Lung microvascular endothelial cell (primary cell): ENCODE measurements around the gene PTMS. TPM values are rescaled to one million over a fixed set of nuclear protein-coding genes. Genes with fewer than 3 reads are reported as not detected.
"Not testable (repeated sequence)": the region's sequence is repeated elsewhere in the genome, so short reads cannot be mapped to it uniquely, and the experiment has no call there.

Source experiments
- DNase-seq, 2 donors: peaks; one replicate each; pipeline versions ENCODE4 v3.0.0 to v3.0.0-alpha.2; 2010; ENCODE audit warnings: low read depth in 2 of 2
- total RNA-seq: library from RNA; depleted of rRNA; stranded (reverse); fragments of >200 nt; gene quantifications from 2 replicates; pipeline ENCODE4 v1.2.1, GENCODE V29; 2014

PTMS gene, protein sequence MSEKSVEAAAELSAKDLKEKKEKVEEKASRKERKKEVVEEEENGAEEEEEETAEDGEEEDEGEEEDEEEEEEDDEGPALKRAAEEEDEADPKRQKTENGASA
- 45.1 and 56.0 TPM in 2 replicates for total RNA-seq

DNA sequence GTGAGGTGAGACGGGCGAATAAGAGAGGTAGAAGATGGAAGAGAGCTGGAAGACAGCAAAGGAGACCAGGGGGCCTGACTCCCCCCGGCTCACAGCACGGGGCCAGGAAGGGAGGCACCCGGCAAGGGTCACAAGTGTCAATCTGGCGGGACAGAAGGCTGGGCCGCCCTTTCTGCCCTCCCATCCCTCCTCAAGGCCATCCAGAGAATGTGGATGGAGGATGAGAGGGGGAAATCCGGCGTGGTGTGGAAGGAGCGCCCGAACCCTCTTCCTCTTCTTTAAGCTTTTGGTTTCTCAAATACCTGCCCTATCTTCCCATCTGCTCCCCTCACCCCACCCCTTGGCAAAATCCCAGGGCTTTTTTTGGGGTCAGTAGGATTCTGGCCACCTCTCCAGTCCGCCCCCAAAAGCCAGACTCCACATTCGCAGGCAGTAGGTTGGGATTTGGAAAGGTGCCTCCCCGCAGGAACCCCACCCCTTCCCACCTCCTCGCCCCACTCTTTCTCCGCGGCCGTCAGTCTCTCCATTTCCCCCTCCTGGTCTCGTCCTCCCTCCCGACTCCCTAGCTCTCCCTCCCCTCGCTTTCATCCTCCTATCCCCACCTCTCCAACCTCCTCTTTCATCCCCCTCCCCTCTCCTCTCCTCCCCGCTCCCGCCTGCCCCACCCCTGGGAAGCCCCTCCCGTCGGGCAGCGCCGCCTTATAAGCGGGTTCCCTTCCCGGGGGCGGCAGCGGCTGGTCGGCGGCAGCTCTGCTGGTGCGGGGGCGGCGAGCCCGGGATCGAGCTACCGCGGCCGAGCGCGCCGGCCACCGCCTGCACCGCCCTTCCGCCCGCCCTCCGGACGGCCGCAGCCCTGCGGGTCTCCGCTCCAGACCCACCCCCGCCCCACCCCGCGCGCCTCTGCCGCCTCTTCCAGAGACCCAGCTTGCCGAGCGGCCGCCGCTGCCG, at the start of gene PTMS:
PTMS (plus strand) TSS at position 730 of the 948 bp plus-strand sequence. CDS start 343 bp downstream, outside the sequence.
- DNase-seq, result peak; percentile 79 to 92

DNA sequence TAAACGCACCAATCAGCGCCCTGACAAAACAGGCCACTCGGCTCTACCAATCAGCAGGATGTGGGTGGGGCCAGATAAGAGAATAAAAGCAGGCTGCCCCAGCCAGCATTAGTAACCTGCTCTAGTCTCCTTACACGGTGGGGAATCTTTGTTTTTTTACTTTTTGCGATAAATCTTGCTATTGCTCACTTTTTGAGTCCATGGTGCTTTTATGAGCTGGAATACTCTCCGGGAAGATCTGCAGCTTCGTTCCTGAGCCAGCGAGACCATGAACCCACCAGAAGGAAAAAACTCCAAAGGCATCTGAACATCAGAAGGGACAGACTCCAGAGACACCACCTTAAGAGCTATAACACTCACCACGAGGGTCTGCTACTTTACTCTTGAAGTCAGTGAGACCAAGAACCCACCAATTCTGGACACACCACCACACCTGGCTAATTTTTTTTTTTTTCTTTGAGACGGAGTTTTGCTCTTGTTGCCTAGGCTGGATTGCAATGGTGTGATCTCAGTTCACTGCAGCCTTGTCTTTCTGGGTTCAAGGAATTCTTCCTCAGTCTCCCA, 49.2 kb upstream of the PTMS start:
- DNase-seq, result no peak

DNA sequence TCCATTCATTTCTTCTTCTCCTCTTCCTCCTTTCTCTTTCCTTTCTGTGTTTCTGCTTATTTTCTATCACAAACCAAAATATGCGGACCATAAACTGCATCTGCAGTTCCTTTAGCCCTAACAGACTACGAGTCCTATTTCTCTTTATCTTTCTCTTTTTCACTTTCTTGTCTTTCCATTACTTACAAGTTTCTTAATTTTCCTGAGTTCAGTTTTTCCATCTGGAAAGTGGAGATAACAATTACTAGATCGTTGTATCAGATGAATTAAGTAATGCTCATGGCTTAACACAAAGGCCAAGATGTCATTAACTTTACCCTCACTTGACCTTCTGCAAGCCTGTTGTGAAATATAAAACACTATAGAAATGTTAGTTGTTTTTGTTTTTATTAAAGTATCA, 43.3 kb upstream of the PTMS start:
- DNase-seq, result no peak

DNA sequence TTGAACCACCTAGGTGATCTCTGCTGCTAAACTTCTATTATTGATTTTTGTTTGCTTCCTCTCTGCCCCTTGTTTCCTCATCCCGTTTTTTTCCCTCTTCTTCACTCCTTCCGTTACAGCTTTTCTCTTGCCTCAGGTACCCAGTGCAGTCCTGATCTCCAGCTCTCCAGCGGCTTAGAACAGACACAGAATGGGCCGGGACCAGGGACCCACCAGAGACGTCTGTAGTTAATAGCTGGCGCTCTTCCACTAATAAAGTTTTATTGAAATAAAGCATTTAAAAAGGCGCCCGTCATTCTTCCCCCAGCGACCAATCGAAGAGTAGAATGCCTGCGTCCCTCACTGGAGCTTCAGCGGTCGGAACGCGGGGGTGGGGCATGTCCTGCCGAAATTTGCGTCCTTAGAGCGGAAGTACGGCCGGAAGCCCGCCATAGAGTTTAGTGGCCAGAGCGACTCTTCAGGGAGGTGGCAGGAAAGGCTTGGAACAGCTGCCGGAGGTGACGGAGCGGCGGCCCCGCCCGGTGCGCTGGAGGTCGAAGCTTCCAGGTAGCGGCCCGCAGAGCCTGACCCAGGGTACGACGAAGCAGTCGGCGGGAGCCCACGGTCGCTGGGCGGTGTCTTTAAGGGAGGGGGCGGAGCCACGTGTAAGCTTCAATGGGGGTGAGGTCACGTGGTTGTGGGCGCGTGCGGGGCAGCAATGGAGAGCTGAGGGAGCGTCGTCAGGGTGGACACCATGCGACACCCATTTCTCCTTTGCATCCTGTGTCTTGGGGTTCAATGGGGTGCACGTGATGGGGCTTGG, 42.4 kb upstream of the PTMS start, which contains the start of gene COPS7A:
COPS7A (plus strand) TSS at position 440 of the 802 bp plus-strand sequence. CDS start 611 bp downstream, outside the sequence.
- peak; percentile 98 to 100 for DNase-seq

DNA sequence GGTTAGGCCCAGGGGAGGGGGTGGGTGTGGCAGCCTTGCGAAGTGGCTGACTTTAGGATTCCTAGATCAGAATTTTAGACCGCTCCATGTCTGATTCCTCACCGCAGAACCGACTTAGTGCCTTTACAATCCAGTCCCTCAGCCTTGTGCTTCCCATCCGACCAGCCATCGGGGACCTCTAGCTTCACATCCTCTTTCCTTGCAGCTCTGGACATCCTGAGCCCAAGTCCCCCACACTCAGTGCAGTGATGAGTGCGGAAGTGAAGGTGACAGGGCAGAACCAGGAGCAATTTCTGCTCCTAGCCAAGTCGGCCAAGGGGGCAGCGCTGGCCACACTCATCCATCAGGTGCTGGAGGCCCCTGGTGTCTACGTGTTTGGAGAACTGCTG, 41.8 kb upstream of the PTMS start:
- DNase-seq, result peak; percentile 41 to 42

DNA sequence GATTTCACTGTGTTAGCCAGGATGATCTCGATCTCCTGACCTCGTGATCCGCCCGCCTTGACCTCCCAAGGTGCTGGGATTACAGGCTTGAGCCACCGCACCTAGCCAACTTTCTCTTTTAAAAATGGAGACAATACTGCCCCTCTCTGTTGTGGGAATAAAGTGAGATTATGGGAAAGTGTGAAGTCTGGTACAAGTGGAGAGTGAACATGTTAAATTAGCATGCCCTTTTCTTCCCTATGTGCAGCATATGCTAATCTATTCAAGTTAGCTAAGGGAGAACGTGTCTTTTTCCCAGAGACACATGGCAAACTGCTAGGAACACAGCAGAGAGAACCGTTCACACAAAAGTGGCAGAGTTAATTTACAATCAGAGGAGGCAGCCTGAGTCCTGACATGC, 40.8 kb upstream of the PTMS start:
- no peak for DNase-seq

DNA sequence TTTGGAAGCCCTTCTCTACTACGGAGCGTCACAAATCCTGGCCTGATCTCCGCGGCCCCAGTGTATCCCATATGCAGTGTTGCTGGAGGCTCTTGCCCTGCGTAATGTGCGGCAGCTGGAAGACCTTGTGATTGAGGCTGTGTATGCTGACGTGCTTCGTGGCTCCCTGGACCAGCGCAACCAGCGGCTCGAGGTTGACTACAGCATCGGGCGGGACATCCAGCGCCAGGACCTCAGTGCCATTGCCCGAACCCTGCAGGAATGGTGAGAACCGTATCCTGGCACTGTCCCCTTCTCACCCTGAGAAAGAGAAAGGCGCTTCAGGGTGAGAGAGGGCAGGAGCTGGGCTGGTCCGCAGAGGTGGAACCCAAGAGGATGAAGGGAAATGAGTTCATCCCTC, 37.0 kb upstream of the PTMS start:
- no peak for DNase-seq

DNA sequence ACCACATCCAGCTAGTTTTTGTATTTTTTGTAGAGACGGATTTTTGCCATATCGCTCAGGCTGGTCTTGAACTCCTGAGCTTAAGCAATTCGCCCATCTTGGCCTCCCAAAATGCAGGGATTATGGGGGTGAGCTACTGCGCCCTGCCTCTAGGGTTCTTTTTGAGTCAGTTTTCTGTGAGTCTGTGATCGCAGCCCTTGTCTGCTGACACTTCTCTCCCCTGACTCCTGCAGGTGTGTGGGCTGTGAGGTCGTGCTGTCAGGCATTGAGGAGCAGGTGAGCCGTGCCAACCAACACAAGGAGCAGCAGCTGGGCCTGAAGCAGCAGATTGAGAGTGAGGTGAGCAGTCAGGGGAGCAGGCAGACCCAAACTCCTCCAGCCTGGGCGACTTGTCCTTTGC, 36.0 kb upstream of the PTMS start:
- no peak for DNase-seq

DNA sequence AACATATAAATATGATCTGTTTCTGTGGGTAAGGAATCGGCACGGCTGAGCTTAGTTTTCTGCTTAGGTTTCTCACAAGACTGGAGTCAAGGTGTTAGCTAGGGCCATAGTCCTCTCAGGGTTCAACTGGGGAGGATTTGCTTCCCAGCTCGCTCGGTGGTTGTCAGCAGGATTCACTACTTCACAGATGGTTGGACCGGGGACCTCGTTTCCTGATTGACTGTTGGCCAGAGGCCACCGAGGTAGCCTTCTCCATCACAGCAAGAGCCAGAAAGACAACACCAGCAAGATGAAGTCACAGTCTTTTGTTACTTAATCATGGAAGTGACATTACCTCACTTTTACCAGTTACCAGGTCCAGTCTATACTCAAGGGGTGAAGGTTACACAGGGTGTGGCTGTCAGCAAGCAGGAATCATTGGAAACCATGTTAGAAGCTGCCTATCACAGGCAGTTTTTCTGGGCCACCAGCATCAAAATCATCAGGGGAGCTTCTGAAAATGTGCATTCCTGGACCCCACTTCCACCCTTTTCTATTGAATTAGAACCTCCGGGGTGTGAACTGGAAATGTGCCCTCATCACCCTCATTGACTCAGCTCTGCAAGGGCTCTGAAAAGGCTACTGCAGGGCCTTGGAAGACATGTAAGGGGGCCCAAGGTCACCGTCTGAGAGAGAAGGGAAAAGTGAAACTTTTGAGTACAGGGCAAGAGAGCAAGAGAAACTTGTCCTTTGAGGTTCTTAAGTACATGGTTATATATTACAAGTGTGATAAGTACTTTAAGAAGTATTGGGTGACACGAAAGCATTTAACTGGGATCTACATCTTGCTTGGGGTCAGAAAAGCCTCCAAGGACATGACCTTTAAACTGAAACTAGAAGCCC, 31.4 kb upstream of the PTMS start:
- DNase-seq, result peak in 1 of 2 donors; percentile 70

DNA sequence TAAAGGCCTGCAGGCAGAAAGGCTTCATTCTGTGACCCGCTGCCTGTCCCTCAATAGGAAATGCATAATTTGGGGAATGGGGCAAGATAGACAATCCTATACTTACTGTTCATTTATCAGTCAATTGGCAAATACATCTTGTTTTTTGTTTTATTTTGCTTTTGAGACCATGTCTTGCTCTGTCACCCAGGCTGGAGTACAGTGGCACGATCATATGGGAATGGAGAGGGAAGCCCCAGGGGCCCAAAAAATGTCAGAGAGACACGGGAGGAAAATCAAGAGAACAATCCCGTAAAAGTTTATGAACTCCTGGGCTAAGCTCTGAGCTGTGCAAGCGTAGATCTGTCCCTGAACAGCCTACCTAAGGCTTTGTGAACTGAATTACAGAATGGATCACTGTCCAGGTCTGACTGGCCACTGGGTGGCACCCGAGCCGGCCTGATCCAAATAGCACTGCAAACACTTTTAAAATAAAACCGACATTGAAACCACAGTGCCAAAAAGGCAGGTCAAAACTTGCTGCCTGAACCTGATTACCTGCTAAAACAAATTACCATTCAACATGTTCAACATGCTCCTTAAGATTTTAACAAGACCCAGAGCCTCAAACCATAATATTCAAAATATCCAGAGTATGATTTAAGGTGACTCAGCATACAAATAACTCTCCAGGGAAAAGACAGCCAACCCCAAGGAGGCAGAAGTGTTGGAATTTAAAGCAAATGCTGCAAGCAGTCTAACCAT, 30.5 kb upstream of the PTMS start:
- peak; percentile 70 to 80 for DNase-seq

DNA sequence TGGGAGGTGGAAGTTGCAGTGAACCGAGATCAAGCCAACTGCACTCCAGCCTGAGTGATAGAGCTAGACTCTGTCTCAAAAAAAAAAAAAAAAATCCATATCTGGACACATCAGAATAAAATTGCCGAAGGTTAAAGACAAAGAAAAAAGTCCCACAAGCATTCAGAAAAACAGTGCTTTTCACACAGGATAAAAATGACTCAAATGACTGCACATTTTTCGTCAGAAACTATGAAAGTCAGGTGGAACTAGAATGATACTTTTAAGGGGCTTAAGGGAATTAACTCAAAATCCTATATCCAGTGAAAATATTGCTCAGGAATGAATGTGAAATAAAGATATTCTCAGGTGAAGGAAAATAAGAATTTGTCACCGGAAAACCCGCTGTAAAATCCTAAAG, 29.4 kb upstream of the PTMS start:
- DNase-seq, result no peak

DNA sequence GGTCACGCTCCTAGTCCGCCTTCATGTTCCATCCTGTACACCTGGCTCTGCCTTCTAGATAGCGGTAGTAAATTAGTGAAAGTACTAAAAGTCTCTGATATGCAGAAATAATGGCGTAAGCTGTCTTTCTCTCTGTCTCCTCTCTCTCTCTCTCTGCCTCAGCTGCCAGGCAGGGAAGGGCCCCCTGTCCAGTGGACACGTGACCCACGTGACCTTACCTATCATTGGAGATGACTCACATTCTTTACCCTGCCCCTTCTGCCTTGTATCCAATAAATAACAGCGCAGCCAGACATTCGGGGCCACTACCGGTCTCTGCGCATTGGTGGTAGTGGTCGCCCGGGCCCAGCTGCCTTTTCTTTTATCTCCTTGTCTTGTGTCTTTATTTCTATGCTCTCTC, 24.1 kb upstream of the PTMS start:
- not testable (repeated sequence) for DNase-seq

DNA sequence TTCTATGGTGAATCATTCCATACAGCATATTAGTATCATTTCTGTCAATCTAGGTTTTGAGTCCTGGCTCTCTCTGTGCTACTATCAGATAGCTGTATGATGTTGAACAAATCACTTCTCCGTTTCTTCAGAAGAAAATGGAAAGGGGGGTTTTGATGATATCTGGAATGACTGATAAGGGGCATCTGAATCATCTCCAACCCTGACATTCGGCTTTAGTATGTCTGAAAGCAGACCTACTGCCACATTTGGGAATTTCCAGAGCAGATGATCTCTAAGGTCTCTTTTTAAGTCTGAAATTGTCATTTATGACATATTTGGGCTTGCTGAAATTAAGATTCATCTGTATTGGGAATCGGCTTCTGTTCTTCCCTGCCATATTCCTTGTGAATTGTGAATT, 23.3 kb upstream of the PTMS start:
- DNase-seq, result no peak

DNA sequence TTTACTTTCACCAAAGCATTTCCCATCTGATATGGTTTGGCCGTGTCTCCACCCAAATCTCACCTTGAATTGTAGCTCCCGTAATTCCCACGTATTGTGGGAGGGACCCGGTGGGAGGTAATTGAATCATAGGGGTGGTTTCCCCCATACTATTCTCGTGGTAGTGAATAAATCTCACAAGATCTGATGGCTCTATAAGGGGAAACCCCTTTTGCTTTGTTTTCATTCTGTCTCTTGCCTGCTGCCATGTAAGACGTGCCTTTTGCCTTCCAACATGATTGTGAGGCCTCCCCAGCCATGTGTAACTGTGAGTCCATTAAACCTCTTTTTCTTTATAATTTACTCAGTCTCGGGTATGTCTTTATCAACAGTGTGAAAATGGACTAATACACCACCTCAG, 22.9 kb upstream of the PTMS start:
- DNase-seq, result not testable (repeated sequence)

DNA sequence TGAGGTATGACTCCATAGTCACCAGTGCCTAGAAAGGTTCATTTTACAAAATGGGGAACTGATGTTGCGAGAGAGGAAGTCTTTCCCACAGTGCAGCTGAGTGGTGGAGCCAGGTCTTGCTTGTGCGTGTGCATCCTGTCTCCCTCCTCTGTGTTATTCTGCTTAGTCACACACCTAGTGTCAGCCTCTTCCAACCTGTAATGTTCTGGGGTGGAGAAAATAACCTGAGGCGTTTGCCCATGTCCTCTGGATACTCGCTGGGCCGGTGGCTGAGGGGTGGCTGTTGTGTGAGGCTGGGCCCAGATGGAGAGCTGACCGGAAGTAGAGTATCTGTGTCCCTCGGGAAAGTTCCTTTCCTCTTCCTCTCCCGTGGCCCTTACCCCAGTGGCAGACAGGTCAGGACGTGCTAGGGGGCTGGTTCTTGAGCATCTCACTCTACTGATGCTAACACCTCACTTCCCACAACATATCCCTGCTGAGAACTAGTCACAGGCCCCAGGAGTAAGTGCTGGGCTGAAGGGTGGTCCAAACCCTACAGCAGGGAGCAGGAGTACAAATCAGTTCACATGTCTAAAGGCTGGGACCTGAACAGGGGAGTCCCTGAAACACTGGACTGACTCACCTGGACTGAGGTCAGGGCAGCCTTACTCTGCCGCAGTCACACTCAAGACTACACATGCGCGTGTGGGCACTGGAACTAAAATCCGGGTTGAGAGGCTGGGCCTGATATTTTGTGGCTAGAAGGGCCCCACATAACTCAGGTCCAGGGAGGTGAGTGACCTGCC, 20.2 kb upstream of the PTMS start:
- peak; percentile 16 to 37 for DNase-seq

DNA sequence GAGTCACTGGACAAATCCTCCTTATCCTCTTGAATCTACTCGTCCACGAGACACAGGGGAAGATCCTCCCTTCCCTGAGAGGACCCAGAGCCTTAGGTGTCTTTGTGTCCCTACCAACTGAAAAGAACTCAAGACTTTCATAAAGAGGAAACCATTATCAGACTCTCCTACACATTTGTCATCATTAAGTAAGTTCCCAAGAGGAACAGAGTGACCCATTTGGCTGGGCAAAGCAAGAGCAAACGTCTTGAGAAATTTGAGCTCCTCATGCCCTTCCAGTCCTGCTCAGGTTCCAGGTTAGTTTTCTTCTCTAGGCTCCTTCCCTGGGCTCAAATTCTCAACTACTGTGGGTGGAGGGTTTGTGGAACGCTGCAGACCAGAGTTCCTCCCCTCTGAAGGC, 18.9 kb upstream of the PTMS start:
- no peak for DNase-seq

DNA sequence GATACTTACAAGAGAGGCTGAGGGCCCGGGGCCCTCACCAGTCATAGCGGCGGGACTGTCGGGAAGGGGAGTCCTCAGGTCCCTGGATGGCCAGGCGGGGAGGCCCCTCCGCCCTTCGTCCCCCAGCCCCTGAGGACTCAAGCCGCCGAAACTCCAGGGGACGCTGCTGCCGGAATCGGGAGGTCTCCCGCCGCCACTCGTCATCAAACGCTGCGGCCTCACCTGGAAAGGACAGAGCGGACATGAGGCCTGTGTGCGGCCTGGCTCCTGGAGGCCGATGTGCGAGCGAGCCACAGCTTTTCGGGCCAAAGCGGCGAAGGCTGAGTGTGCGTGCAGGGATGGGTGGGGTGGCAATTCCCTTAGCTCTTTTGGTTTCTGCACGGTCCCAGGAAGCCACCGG, 17.4 kb upstream of the PTMS start:
- no peak for DNase-seq

DNA sequence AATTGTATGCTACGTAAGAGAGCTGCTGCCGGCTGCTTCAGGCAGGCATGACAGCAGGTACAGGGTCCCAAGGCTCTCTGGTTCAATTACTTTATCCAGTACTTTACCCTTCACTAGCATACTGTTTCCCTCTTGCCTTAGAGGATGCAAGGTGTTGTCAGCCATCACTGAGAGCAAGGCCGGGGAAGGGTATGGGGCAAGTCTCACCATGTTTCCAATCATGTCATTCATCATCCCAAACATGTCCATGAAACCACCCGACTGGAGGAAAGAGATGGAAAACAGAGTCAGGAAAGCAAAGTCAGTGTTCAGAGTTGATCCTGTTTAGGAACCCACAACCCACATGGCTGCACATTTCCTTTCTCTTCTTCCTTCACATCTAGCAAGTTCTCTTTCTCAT, 15.7 kb upstream of the PTMS start:
- DNase-seq, result no peak

DNA sequence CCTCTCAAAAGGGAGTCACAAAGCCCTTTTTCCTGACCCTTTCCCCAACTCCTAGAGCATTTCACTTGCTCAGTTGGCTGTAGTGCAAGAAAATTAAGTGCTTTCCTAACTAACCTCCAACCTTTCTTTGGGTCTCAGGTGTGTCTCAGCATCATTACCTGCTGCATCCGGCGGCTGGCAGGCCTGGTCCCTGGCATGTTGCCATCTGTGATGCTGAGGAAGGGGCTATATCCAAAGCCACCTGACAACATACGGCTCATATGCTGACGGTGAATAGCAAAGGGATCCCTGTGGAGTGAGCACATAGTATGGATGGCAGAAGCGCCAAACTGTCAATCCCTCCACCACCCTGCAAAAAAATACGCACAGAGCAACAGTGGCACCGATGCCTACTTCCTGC, 14.4 kb upstream of the PTMS start:
- no peak for DNase-seq
